Uterus (tissue), 2 donors: ENCODE measurements around the gene IDUA.

Experiments
- CTCF ChIP-seq, 4 experiments: fragments of 200-600 bp in 2 of 4; fragments of 450-650 bp in 2 of 4; sonication (generic) in 2 of 4; IDR thresholded peaks; one replicate each; pipeline ENCODE4 v1.5.1; 2016 to 2019; ENCODE audit warnings: antibody characterized with exemption in 4 of 4, mild to moderate bottlenecking in 2 of 4, moderate library complexity in 1 of 4
- POLR2A ChIP-seq, 2 donors: fragments of 450-650 bp; IDR thresholded peaks; one replicate each; pipeline ENCODE4 v1.6.1; 2016; ENCODE audit warnings: antibody characterized with exemption in 2 of 2, mild to moderate bottlenecking in 1 of 2, moderate library complexity in 1 of 2

DNA sequence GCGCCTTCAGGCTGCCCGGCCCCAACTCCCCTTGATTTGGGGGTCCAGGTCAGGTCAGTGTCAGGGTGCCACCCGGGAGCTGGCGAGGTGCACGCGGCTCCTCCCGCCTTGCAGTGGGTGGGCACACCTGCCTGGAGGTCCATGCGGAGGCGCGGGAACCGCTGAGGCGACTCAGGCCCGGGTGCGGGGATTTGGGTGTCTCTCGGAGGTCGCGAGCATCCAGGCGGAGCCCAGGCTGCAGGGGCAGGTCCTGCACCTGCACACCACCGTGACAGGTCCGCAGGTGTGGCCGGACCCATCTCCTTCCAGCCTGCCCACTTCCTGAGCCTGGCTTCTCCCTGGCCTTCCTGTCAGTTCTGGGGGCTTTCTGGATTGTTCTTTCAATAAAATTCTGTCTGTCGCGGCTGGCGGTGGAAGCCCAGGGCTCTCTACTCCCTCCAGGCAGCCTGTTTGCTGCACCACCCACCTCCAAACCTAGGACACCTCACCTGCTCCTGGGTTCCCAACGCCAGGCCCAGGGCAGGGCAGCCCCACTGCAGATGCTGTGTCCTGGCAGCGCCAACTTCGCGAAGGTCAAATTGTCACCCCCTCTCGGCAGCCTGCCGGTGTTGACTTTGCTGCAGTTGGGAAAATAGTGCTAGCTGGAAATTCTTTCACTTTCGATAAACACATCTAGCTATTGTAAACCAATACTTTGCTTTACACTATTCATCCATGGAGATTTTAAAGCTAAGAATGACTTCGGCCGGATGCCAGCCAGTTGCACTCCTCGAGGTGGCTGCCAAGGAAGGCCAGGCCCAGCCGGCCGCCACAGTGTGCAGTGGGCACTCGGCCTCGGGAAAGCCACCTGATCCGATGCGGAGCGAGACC is 60.5 kb downstream of the IDUA start:
- no peak for TF ChIP-seq CTCF (IDR thresholded peaks at IDR 0.05)
- TF ChIP-seq POLR2A (IDR thresholded peaks at IDR 0.05): no peak
